SH-SY5Y (cell line): ENCODE results near the gene ELOVL1.

Experiments
- GATA2 ChIP-seq: IDR thresholded peaks from 2 replicates; pipeline ENCODE4 v1.6.1; 2011; ENCODE audit warnings: mild to moderate bottlenecking, low read depth, low read length
- GATA3 ChIP-seq: IDR thresholded peaks from 2 replicates; pipeline ENCODE4 v1.6.1; 2011; ENCODE audit warnings: low read depth, mild to moderate bottlenecking, low read length, moderate library complexity

DNA sequence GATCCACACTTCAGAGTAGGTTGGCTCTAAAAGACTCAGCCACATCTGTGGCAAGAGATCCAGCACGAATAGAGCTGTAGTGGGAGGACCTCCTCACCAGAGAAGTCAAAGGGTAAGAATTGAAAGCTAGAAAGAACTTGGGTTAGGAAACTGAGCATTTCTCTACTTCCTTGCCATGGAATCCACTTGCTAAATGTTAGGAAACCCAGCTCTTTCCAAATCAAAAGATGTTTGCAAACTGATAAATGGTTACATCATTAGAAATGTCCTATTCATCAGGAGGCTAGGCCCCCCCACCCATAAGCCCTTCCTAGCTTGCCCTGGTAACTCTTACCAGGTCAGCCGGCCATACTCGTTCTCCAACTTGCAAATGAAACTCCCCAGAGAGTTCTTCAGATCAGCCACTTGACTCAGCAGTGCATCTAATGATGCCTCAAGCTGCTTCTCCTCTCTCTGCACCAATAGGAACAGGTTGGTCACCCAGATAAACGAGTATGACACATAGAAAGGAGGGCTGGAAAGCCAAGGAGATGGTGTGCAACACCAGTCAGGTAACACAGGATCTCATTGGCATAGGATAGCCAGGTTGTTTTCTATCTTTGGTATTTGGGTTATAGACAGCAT is 20.3 kb upstream of the ELOVL1 start:
- no peak for TF ChIP-seq GATA2
- TF ChIP-seq GATA3 = no peak
